Neuronal stem cell (in vitro differentiated cells): Measurements from ENCODE around the gene RNF121.
A peak's percentile ranks its signal among the peaks of the same experiment; 100 is the strongest.

ENCODE experiments used
- DNase-seq: peaks from one replicate; pipeline ENCODE4 v3.0.0-alpha.2; 2013; ENCODE audit warnings: low spot score
- H2AFZ ChIP-seq: one replicate; pipeline ENCODE4 v1.6.1; 2013; ENCODE audit warnings: mild to moderate bottlenecking, low read length, inconsistent platforms
- H2AK5ac ChIP-seq: 2 replicates; pipeline ENCODE4 v1.6.1; 2013; ENCODE audit warnings: low read depth, mild to moderate bottlenecking, inconsistent platforms, low read length, moderate library complexity, mixed read lengths
- H2BK120ac ChIP-seq: 2 replicates; pipeline ENCODE4 v1.6.1; 2013; ENCODE audit warnings: low read depth, mild to moderate bottlenecking, inconsistent platforms, low read length, moderate library complexity, mixed read lengths
- H2BK12ac ChIP-seq: one replicate; pipeline ENCODE4 v1.6.1; 2013; ENCODE audit warnings: low read length, inconsistent platforms
- H2BK15ac ChIP-seq: 2 replicates; pipeline ENCODE4 v1.6.1; 2013; ENCODE audit warnings: mild to moderate bottlenecking, low read length, inconsistent platforms, mixed read lengths
- H2BK5ac ChIP-seq: one replicate; pipeline ENCODE4 v1.6.1; 2013; ENCODE audit warnings: inconsistent platforms, mild to moderate bottlenecking, low read length, moderate library complexity
- H3K14ac ChIP-seq: one replicate; pipeline ENCODE4 v1.6.1; 2013; ENCODE audit warnings: low read length, inconsistent platforms
- H3K18ac ChIP-seq: 2 replicates; pipeline ENCODE4 v1.6.1; 2013; ENCODE audit warnings: low read length, inconsistent platforms
- H3K23ac ChIP-seq: 2 replicates; pipeline ENCODE4 v1.6.1; 2013; ENCODE audit warnings: low read depth, mild to moderate bottlenecking, mixed read lengths, low read length, inconsistent platforms; ENCODE audit not compliant: poor library complexity
- H3K27ac ChIP-seq: replicated peaks from 3 replicates; pipeline ENCODE4 v1.5.1; 2013; ENCODE audit warnings: low read length, inconsistent platforms
- H3K27me3 ChIP-seq, 3 experiments: 2 replicates each; pipeline ENCODE4 v1.6.1; 2013; ENCODE audit warnings: low read length in 3 of 3, mild to moderate bottlenecking in 2 of 3, inconsistent platforms in 1 of 3, low read depth in 1 of 3, mixed read lengths in 1 of 3, moderate library complexity in 1 of 3; ENCODE audit not compliant: control insufficient read depth in 3 of 3, insufficient read depth in 3 of 3
- H3K36me3 ChIP-seq, 2 donors: replicated peaks in 1 of 2; 2 replicates each; pipeline ENCODE4 v1.6.1; 2013; ENCODE audit warnings: low read length in 2 of 2; ENCODE audit not compliant: control insufficient read depth in 2 of 2, insufficient read depth in 2 of 2
- H3K4ac ChIP-seq: 2 replicates; pipeline ENCODE4 v1.6.1; 2013; ENCODE audit warnings: inconsistent platforms, mild to moderate bottlenecking, low read length, moderate library complexity
- H3K4me1 ChIP-seq, 2 donors: 1 replicate in 1 of 2; 2 replicates in 1 of 2; pipeline ENCODE4 v1.6.1; 2013; ENCODE audit warnings: low read length in 2 of 2, low read depth in 1 of 2; ENCODE audit not compliant: control insufficient read depth in 2 of 2, insufficient read depth in 1 of 2
- H3K4me2 ChIP-seq: one replicate; pipeline ENCODE4 v1.6.1; 2013; ENCODE audit warnings: mild to moderate bottlenecking, low read length, inconsistent platforms; ENCODE audit not compliant: insufficient read depth, poor library complexity, severe bottlenecking
- H3K4me3 ChIP-seq, 2 donors: 2 replicates each; pipeline ENCODE4 v1.5.1; 2013; ENCODE audit warnings: low read length in 2 of 2, mild to moderate bottlenecking in 2 of 2, inconsistent platforms in 1 of 2, moderate library complexity in 1 of 2
- H3K79me1 ChIP-seq: one replicate; pipeline ENCODE4 v1.6.1; 2013; ENCODE audit warnings: low read depth, mild to moderate bottlenecking, inconsistent platforms, low read length, moderate library complexity
- H3K9ac ChIP-seq: one replicate; pipeline ENCODE4 v1.6.1; 2013; ENCODE audit warnings: mild to moderate bottlenecking, low read depth, low read length, inconsistent platforms; ENCODE audit not compliant: poor library complexity
- H3K9me3 ChIP-seq, 2 donors: replicated peaks in 1 of 2; 2 replicates each; pipeline versions ENCODE3 to v1.6.1; 2013; ENCODE audit warnings: low read length in 2 of 2, mild to moderate bottlenecking in 2 of 2, inconsistent platforms in 1 of 2, low read depth in 1 of 2, mixed read lengths in 1 of 2, moderate library complexity in 1 of 2; ENCODE audit not compliant: control insufficient read depth in 2 of 2, insufficient read depth in 1 of 2
- H4K8ac ChIP-seq: one replicate; pipeline ENCODE4 v1.6.1; 2013; ENCODE audit warnings: low read depth, mild to moderate bottlenecking, inconsistent platforms, low read length, moderate library complexity
- H4K91ac ChIP-seq: one replicate; pipeline ENCODE4 v1.6.1; 2013; ENCODE audit warnings: low read length, low read depth, mild to moderate bottlenecking, inconsistent platforms; ENCODE audit not compliant: poor library complexity
- WGBS, 2 donors: extraction: QIAGEN DNeasy Blood & Tissue Kit; methylation state at CpG; one replicate each; pipeline ENCODE4 v1.1.7; 2013; ENCODE audit warnings: missing lambda C conversion rate in 2 of 2, mixed read lengths in 1 of 2; ENCODE audit not compliant: insufficient read length in 2 of 2, insufficient replicate concordance in 1 of 2; ENCODE audit errors: extremely low coverage in 2 of 2; 5-methylcytosine and 5-hydroxymethylcytosine counted together

The RNF121 gene

GRCh38 chr11:71971680-71972079 lies 42.8 kb downstream of the RNF121 start:
- Histone ChIP-seq H3K4ac (no peak overlapping the region), H3K4me2 (no peak overlapping the region), H2BK120ac (no peak overlapping the region), H3K79me1 (no peaks in the 10 kb centered on the region), H4K91ac (no peak overlapping the region), H3K27me3 (no peaks in the 10 kb centered on the region), H3K36me3 (peaks cover 5 to 74% of the 10 kb centered on the region in 2 donors), H2AFZ (no peak overlapping the region), H2BK15ac (no peak overlapping the region), H2AK5ac (no peak overlapping the region), H3K9me3 (no peaks in the 10 kb centered on the region), H3K4me3 (no peak overlapping the region), H3K4me1 (no peaks in the 10 kb centered on the region), H3K14ac (no peak overlapping the region), H2BK12ac (no peak overlapping the region), H3K27ac (no peak overlapping the region), H3K23ac (no peak overlapping the region), H3K9ac (no peak overlapping the region), H4K8ac (no peak overlapping the region), H3K18ac (no peak overlapping the region), H2BK5ac (no peak overlapping the region)
- WGBS, 2 donors: no CpG with 5 or more reads among the region's 2 CpGs
- no peak for DNase-seq

GRCh38 chr11:71976551-71976950 lies 47.7 kb downstream of the RNF121 start:
- Histone ChIP-seq H3K4me2 (no peak overlapping the region), H3K4ac (no peak overlapping the region), H2AK5ac (no peak overlapping the region), H2BK120ac (no peak overlapping the region), H3K18ac (no peak overlapping the region), H2BK5ac (no peak overlapping the region), H3K9ac (no peak overlapping the region), H3K4me3 (no peak overlapping the region), H4K8ac (no peak overlapping the region), H3K79me1 (no peaks in the 10 kb centered on the region), H2AFZ (no peak overlapping the region), H4K91ac (no peak overlapping the region), H3K27ac (no peak overlapping the region), H3K9me3 (peaks cover 0 to 6% of the 10 kb centered on the region in 2 donors), H3K4me1 (no peaks in the 10 kb centered on the region), H3K14ac (no peak overlapping the region), H2BK15ac (no peak overlapping the region), H3K27me3 (no peaks in the 10 kb centered on the region), H2BK12ac (no peak overlapping the region), H3K23ac (no peak overlapping the region), H3K36me3 (peaks cover 2 to 73% of the 10 kb centered on the region in 2 donors)
- no CpG with 5 or more reads among the region's 5 CpGs for WGBS, 2 donors
- DNase-seq: no peak

GRCh38 chr11:71977090-71977489 lies 48.2 kb downstream of the RNF121 start:
- H3K4ac ChIP-seq: no peak overlapping the region
- H3K27me3 ChIP-seq: no peaks in the 10 kb centered on the region
- H3K27ac ChIP-seq: no peak overlapping the region
- H3K9me3 ChIP-seq: peaks cover 0 to 6% of the 10 kb centered on the region in 2 donors
- H3K18ac ChIP-seq: no peak overlapping the region
- no peak overlapping the region for H3K9ac ChIP-seq
- H3K23ac ChIP-seq: no peak overlapping the region
- H3K4me3 ChIP-seq: no peak overlapping the region
- no peak overlapping the region for H4K91ac ChIP-seq
- no peaks in the 10 kb centered on the region for H3K4me1 ChIP-seq
- H2BK12ac ChIP-seq: no peak overlapping the region
- H4K8ac ChIP-seq: no peak overlapping the region
- no peak overlapping the region for H2AK5ac ChIP-seq
- no peak overlapping the region for H2AFZ ChIP-seq
- H3K14ac ChIP-seq: no peak overlapping the region
- no peak overlapping the region for H2BK5ac ChIP-seq
- H3K4me2 ChIP-seq: no peak overlapping the region
- no peak overlapping the region for H2BK15ac ChIP-seq
- no peak overlapping the region for H2BK120ac ChIP-seq
- peaks cover 0 to 73% of the 10 kb centered on the region in 2 donors for H3K36me3 ChIP-seq
- no CpG with 5 or more reads among the region's 1 CpG for WGBS, 2 donors
- H3K79me1 ChIP-seq: no peaks in the 10 kb centered on the region
- no peak for DNase-seq

DNA sequence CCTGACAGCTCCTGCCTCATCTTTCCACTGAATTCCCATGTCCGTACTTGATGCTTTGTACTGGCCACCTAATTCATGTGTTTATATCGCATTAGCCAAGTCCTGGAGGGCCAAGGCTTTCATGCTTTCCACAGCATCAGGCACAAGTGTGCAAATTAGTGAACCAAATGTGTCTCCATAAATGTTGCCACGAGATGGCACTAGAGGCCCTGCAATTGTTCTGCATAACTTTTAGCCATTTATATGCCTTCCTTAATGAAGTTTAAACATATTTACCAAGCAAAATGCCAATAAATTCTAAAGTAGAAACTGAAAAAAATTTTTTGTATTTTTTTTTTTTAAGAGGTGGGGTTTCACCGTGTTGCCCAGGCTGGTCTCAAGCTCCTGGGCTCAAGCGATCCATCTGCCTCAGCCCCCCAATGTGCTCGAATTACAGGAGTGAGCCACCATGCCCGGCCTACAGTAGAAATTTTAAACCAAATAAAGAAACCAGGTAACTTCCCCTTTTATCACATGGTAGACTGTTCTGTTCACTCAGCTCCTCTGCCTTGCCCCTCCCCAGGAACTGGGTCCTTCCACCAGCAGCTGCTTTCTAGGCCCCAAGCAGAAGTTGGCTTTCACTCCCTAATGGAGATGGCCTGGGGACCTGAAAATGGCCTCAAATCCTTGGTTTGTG lies 49.0 kb downstream of the RNF121 start:
- H4K91ac ChIP-seq: no peak overlapping the region
- H3K27ac ChIP-seq: no peak overlapping the region
- H3K79me1 ChIP-seq: no peaks in the 10 kb centered on the region
- no peak overlapping the region for H2BK15ac ChIP-seq
- no peak overlapping the region for H3K4ac ChIP-seq
- H3K4me2 ChIP-seq: no peak overlapping the region
- H2BK5ac ChIP-seq: no peak overlapping the region
- no peak overlapping the region for H4K8ac ChIP-seq
- no peak overlapping the region for H3K9ac ChIP-seq
- no peak overlapping the region for H2BK12ac ChIP-seq
- H2AFZ ChIP-seq: no peak overlapping the region
- no peaks in the 10 kb centered on the region for H3K4me1 ChIP-seq
- H3K36me3 ChIP-seq: peaks cover 0 to 73% of the 10 kb centered on the region in 2 donors
- H3K23ac ChIP-seq: no peak overlapping the region
- peak; percentile 14 for DNase-seq
- no peak overlapping the region for H2BK120ac ChIP-seq
- no peak overlapping the region for H3K14ac ChIP-seq
- H3K9me3 ChIP-seq: peaks cover 0 to 6% of the 10 kb centered on the region in 2 donors
- no peak overlapping the region for H2AK5ac ChIP-seq
- no peak overlapping the region for H3K4me3 ChIP-seq
- WGBS, 2 donors: no CpG with 5 or more reads among the region's 7 CpGs
- no peak overlapping the region for H3K18ac ChIP-seq
- H3K27me3 ChIP-seq: no peaks in the 10 kb centered on the region
